PC-9 (cell line): ENCODE results near the gene CTSD.

Experiments used
- CTCF ChIP-seq: fragments of 200-600 bp; sonication (generic); conservative IDR thresholded peaks from 2 replicates; pipeline ENCODE4 v1.6.1; 2017; ENCODE audit warnings: mixed run types, antibody characterized with exemption, mild to moderate bottlenecking, moderate library complexity
- EZH2 ChIP-seq: fragments of 200-600 bp; sonication (generic); IDR thresholded peaks from 2 replicates; pipeline ENCODE4 v1.8.0; 2017; ENCODE audit warnings: antibody characterized with exemption, low read depth

DNA sequence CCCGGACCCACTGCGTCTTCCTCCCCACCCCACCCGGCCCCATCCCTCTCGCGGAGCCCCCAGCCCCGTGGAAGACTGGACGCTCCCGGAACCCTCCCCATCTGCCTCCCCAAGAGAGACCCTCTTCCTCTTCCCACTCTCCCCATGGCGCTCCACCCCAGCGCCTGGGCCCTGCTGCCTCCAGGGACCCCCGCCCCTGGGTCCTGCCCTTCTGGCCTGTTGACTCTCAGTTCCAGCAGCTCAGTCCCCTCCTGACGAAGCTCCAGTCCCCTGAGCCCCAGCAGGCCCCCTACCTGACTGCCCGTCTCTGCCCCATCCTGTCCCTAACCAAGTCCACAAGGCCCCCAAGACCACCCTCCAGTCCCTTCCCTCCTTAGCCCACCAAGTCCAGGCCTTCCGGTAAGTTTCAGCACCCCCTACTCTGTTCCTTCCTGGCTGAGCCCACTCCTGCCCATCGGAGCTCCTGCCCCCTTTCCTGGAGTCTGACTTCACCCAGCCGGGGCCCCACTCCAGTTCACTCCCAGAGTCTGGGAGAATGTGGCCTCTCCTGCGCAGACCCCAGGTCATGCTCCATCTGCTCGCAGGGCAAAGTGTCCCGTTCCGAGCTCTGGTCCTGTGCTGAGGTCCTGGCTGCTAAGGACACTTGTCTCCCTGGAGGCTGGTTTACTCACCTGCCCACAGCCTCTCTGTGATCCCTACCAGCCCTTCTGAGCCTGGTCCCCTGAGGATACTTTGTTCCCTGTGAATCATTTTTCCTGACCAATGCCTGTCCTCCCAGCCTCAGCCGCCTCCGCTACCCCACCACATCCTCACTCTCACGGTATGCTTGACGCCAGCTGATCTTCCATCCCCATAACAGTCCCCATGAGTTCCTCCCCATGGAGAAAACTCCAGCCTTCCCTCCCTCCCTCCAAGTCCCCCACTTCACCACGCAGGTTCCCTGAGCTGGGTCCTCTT lies 14.1 kb downstream of the CTSD start:
- TF ChIP-seq CTCF (no peak), EZH2 (no peak)
